Epithelial cell of esophagus (primary cell): ENCODE measurements around the gene VWCE.
"Not testable (repeated sequence)": the region's sequence is repeated elsewhere in the genome, so short reads cannot be mapped to it uniquely, and the experiment has no call there.

Experiments
- DNase-seq: peaks from one replicate; pipeline ENCODE4 v3.0.0; 2010; ENCODE audit warnings: low read depth
- H3K4me3 ChIP-seq: 2 replicates; pipeline ENCODE4 v1.5.1; 2011; ENCODE audit warnings: mild to moderate bottlenecking, low read length, control low read depth

VWCE gene

GRCh38 chr11:61219016-61219415 is 76.1 kb downstream of the VWCE start:
- not testable (repeated sequence) for H3K4me3 ChIP-seq, DNase-seq

- not testable (repeated sequence) for DNase-seq, H3K4me3 ChIP-seq
These were observed 76.8 kb downstream of the VWCE start for GRCh38 chr11:61218306-61218705.

- DNase-seq, H3K4me3 ChIP-seq: not testable (repeated sequence)
These were observed 81.3 kb downstream of the VWCE start for GRCh38 chr11:61213711-61214324.

GRCh38 chr11:61212202-61212601 is 82.9 kb downstream of the VWCE start:
- DNase-seq = not testable (repeated sequence)

GRCh38 chr11:61211327-61211952 is 83.7 kb downstream of the VWCE start:
- not testable (repeated sequence) for H3K4me3 ChIP-seq, DNase-seq

More at GRCh38 chr11:61212202-61212601, 82.9 kb downstream of the VWCE start:
- H3K4me3 ChIP-seq = not testable (repeated sequence)

- H3K4me3 ChIP-seq, DNase-seq: not testable (repeated sequence)
These were observed 84.5 kb downstream of the VWCE start for GRCh38 chr11:61210629-61211028.
